HPDE6-E6E7 (cell line): ENCODE results near the gene HOXA5.

Experiments used
- DNase-seq: peaks from one replicate; pipeline ENCODE4 v3.0.0; 2011; ENCODE audit warnings: missing footprints; ENCODE audit errors: extremely low spot score

The HOXA5 gene

DNA sequence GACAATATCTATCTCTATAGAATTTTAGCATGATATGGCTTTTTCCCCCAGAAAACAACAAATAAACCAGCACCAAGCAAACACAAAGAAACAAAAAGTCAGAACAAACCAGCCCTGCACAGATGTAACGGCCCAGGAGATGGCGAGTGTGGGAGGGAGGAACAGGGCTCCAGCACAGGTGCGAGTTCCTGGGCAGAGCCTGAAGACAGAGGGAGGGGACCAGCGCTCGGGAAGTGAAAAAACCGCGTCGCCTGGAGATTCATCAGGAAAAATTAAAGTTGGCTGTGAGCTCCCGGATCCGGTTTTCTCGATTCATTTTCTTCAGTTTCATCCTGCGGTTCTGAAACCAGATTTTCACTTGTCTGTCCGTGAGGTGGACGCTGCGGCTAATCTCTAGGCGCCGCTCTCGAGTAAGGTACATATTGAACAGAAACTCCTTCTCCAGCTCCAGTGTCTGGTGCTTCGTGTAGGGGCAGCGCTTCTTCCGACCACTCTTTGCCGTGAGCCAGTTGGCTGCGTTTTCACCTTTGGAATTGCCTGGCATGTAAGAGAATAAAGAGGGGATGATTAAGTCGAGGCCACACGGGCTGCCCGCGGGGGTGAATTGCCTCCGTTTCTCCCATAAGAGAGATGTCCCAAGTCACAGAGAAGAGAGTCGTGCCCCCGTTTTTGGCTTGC, 28.3 kb upstream of the HOXA5 start:
- no peak for DNase-seq

DNA sequence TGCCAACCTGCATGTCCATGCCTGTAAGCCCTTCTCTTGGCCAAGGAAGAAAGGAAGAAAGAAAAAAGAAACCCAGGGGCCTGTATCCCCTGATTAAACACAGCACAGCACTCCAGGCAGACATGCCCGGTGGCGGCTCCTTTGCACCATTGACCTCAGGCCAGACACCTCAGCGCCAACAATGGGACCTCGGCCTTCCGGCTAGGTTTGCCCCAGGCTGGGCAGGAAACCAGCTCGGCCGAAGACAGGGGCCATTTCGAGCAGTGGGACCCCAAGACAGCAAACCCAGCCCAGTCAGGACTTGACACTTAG, 27.8 kb upstream of the HOXA5 start:
- DNase-seq = no peak

DNA sequence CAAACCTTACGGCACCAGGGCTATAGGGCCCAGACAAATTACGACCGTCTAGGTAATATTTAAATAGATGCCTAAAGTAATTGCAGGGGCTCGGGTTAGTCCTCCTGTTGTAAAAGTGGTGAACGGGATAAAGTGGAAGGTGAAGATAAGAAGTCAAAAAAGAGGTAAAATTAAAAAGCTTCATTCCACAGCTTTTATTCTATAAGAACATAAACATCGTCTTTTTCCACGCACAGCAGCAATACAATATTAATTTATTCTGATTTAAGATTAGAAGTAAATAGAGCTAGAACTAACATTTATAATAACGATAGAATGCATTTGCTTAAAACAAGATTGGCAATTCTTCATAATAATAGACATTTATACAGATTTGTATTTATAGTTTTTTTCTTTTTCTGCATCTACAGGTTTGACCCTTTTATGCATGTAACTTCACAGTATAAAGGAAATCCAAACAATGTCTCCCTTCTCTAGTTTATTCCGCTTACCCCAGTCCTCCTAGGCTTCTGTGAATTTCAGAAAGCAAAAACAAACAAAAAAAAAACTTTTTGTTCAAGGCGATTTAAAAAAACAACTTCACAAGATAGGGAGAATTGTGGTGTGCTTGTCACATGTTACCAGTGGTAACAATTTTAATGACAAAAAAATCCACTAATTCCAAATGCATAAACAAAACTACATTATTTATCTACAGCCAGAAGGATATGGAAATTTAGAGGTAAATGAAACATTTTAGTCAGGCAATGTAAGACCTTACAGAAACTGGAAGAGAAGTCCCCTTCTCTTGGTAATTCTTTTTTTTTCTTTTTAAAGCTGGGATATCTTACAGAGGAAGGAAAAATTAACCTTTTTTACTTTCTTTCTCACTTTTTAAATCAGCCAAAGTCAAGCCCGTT, 27.2 kb upstream of the HOXA5 start:
- DNase-seq = no peak

DNA sequence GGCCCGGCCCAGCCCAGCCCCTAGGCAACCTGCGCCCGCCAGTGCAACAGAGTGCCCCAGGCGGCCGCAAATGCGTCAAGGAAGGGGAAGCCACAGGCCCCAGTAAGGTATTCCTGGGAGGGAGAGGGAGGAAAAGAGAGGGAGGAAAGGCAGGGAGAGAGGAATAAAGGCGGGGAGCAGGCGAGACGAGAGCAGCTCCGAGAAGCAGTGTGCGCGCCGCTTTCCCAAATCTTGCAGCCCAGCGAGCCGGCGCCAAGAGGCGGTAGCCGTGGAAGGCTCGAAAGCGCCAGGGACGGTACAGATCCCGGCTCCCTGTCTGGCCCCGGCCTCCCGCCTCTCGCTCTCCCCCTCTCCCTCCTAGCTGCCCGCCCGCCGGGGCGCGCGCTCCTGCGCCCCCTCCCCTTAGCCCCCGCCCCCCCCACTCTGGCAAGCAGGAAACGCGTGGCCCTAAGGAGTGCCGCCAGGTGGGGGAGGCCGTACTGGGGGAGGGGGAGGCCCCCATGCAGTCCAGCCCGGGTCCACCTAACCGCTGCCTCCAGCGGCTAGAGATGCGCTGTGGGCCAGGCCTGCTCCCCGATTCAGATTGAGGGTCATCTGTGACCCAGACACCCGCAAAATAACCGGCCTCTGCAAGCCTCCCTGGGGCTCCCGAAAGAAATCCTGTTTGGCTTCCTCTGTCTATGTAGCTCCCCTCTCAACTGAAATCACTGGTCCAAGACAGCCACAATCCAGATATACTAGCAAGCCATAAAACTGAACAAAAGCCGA, 26.4 kb upstream of the HOXA5 start:
- DNase-seq = no peak

DNA sequence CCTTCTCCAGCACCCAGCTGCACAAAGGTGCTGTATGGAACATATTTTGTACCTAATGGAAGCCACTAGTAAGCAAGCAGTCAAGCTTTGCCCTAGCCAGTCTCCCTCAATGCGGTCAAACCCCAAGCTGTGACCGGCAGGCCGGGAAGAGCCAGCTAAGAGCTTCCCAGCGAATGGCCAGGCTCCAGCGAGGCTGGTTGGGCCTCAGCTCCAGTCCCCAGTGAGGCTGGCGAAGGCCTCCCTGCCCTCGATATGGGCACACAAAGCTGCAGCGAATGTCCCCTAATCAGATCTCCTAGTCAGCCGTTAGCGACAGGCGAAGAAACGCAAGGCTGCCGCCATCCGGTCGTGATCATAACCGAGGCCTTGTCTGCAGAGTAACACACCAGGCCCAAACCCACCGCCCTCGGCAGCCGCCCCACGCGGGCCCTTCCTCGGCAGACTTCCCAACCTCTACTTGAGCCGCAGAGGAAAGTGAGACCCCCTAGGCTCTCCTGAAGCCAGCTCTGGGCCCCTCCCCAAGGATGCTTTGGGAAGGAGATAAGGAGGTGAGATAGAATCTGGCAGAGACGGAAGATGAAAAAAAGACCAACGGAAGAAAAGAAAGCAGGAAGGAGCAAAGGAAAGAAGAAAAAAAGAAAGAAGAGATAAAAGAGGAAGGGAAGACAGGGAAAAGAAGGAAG, 24.9 kb upstream of the HOXA5 start:
- no peak for DNase-seq

DNA sequence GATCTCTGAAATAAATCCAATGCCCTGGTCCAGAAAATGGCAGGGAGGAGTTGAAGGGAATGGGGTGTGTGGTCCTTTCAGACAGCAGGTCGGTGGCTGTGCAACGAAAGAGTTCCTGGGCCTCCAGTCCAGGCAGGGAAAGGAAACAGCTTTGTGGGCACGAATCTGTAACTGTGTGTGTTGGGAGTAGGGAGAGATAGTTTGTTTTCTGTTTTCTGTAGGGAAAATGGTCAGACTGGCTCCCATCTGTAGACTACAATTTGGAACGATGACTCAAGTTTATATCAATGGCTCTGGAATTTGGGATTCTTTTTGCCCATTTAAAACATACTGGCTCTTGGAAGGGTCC, 24.4 kb upstream of the HOXA5 start:
- no peak for DNase-seq

DNA sequence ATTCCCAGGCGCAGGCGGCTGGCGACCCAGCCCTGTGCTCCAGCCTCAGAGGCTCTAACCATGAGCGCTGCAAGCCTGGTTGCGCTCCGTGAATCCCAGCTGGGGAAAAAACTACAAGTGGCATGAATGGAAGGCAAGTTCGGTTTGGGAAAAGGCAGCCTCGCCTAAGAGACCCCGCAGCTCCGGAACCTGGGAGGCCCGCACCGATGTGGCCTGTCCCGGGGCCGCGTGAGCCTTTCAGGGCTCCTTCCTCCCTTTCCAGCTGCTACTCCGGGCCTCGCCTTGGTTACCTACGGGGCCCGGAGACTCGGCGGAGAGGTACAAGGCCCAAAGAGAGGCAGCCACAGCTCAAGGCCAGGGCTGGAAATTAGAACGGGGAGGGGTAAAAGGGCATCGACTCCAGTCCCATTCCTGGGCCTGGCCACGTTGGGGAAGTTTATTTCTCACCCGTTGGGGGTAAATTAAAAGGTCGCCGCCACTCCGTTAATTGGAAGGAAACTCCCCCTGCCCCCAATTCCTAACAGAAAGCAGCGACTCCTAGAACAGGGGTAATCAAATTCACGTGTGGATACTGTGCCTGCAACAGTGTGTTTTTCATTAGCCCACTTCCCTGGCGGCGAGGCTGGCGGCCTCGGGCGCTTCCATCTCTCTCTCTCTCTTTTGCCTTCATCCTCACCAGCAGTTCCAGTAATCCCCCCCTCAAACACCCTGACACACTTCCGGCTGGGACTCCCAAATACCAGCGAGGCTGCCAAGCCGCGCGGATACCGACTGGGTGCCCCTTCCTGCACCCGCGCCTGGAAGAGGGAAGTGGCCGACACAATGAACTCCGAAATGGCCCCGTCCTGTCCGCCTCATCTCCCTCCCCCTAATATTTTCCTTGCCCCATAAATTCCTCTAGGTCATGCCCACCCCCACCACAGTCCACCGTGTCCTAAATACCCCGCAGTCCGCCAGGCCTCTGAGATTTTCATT, 23.3 kb upstream of the HOXA5 start:
- DNase-seq = no peak

DNA sequence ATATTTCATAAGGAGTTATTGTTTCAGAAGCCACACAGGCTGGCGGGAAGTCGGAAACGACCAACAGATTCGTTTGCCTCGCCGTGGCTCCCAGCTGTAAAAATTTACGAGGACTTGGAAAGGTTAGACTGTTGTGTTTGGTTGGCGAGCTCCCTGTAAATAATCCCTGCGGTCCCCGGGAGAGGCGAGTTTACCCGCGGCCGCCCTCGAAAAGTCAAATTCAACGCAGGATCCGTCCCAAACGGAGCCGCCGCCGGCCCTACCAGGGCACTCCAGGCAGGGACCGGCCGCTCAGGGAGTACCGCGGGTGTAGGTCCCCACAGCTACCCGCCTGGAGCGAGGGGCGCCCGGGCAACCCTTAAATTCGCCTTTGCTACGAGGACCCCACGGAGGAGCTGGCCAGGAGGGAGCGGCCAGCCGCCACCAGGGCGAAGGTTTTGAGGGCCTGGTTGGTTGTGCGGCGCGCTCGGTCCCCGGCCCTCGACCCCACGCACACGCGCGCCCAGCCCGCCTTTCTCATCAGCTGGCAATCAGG, 22.6 kb upstream of the HOXA5 start:
- DNase-seq = no peak

DNA sequence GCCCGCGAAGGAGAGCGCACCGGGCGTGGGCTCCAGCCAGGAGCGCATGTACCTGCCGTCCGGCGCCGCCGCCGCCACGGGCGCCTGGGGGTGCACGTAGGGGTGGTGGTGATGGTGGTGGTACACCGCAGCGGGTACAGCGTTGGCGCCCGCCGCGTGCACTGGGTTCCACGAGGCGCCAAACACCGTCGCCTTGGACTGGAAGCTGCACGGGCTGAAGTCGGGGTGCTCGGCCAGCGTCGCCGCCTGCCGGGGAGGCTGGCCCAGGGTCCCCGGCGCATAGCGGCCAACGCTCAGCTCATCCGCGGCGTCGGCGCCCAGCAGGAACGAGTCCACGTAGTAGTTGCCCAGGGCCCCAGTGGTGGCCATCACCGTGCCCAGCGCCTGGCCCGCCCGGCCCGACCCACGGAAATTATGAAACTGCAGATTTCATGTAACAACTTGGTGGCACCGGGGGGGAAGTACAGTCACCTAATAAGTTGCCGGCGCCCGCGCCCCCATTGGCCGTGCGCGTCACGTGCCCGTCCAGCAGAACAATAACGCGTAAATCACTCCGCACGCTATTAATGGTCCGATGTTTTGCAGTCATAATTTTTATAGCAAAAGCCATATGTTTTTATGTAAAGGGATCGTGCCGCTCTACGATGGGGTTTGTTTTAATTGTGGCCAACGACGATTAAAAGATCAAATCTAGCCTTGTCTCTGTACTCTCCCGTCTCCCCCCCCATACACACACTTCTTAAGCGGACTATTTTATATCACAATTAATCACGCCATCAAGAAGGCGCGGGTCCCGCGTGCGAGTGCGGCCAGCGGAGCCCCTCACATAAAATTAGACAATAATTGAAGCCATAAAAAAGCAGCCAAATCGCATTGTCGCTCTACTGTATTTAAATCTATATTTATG, 21.9 kb upstream of the HOXA5 start, which contains the start of gene HOXA9:
Gene HOXA9, minus strand, starts transcription at position 449 of the 907 bp plus-strand sequence. Its CDS starts 80 bp downstream, at position 369.
- DNase-seq = no peak

DNA sequence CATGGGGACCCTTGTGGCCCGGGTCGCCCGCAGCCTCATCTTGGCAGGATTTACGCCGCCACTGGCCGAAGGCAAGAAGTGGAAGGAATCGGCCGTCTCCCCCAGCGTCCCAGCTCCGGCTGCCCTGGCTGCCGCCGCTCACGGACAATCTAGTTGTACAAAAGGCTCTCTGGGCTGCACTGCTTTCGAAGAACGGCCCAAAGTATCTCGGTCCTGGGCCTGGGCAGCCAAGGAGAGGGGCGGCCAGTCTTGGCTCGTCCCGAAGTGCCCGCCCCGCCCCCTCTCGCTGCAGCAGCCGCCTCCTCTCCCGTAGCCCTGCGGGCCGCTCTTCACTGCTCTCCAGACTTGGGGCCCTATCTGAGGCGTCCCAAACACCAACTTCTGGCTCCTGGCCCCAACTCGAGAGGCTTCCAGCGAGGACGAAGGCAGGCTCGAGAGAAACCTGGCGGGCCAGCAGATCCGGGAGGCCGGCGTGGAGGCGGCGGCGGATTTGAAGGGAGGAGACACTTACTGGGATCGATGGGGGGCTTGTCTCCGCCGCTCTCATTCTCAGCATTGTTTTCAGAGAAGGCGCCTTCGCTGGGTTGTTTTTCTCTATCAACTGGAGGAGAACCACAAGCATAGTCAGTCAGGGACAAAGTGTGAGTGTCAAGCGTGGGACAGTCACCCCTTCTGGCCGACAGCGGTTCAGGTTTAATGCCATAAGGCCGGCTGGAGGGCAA, 21.0 kb upstream of the HOXA5 start:
- no peak for DNase-seq

DNA sequence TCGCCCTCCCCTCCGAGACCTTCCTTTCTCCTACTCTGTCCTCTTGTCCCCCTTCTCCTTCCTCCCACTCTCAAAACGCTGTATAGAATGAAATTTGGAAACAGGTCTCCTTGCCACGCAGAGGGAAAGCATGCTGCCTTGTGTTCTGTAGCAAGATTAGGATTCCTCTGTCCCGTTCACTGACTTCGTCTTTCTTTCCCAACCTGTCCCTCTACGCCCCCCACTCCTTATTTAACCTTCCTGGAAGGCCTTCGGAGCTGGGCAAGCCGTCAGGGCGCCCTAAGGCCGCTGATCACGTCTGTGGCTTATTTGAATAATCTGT, 20.5 kb upstream of the HOXA5 start:
- DNase-seq = no peak

DNA sequence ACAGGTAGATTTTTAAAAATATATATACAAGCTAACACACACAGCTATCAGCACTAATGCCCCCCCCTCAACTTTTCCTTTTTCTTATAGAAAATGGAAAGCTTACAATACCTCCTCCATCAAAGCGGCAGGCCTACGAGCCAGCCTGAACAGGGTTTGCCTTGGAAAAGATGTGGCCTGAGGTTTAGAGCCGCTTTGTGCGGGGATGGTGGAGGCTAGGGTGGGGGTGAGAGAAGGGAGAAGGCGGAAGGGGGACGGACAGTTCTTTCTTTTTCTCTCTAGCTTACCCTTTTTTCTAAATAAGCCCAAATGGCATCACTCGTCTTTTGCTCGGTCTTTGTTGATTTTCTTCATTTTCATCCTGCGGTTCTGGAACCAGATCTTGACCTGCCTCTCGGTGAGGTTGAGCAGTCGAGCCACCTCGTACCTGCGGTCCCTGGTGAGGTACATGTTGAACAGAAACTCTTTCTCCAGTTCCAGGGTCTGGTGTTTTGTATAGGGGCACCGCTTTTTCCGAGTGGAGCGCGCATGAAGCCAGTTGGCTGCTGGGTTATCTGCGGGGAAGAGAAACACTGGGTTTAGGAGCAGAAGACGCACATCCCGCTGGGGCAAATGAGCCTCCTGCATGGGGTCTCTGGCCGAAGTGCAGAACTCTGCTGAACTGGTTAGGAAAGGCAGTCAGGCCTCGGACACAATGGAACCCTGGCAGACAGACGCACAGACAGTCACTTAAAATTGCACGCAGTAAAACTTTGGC, 20.0 kb upstream of the HOXA5 start:
- no peak for DNase-seq

DNA sequence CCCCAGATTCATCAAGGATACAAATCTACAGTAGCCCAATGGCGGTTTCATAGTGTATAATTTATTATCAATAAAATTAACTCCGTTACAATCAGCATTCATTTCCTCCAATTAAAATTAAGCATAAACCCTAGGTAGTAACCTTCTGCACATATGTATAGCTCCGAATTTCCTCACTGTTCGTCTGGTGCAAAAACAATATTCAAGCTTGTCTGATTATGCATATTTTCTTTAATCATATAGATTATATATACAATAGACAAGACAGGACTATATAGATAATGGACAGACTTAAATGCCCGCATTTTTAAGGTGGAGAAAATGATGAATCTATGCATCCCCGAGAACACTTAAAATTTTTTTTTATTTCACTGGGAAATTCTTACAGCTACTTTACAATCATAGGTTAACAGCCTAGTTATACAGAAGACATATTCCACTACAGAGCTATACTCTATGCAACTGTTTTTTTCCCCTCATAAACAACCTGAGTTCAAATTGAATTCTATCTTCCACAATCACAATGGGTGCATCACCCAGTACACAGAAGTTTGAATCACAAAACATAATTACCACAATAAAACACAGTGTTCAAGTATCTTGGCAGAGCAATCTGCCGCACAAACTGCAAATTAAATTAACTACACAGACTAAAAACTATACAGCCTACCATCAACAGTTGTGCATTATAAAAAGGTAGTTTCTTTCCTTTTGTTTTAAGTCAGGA, 19.2 kb upstream of the HOXA5 start:
- DNase-seq = no peak

DNA sequence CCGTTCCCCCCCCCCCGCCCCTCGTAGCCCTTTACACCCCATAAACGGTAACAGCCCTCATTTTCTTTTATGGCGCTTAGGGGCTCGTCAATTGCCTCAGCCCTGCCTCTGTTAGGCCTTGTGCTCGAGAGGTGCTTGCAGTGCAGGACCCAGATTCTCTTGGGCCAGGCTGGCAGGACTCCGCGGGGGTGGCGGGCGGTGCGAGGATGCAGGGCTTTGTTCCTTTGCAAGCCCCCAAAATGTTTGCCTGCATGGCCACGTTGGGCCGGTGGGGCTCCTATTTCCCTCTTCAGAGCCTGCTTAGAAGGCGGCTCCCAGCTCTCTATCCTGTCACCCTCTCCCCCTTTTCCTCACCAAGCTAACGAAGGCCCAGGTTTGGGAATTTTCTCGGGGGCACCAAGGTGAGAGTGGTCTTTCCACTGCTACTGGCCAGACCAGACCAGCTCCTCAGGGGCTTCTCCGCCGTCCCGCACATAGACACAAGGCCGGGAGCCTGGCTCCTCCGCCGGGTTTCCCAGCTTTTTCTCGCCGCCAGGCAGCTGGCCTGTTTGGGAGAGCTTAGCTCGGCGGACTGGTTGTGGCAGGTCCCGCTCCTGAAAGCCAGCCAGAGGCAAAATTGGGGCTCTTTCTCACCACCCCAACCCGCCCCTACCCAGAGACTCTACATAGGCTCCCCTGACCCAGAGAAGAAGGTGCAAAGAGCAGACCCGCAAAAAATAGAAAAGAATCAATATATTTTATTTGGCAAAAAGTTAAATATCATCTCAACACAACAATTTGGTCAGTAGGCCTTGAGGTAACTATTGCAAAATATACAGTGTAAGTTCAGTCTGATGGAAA, 18.5 kb upstream of the HOXA5 start:
- no peak for DNase-seq

DNA sequence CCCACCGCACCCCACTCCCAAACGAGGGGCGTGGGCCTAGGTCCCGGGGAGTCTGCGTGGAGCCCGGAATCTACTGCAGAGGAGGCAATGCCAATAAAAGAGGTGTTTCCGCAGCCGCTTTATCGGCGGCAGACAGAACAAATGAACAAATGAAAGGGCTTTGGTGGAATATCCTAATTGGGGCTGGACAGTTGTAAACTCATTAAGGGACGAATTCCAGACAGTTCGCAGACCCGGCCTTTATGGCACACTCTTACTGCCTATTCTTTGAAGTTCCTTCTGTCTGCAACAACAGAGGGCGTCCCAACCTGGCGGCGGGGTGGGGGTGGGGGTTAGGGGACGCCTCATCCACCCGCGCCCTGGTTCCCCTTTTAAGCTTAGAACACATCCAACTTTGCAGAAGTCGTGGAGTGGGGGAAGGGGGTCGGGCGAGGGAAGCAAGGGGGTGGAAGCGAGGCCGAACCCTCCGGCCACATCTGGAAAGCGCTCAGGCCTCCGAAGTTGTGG, 17.8 kb upstream of the HOXA5 start:
- no peak for DNase-seq

DNA sequence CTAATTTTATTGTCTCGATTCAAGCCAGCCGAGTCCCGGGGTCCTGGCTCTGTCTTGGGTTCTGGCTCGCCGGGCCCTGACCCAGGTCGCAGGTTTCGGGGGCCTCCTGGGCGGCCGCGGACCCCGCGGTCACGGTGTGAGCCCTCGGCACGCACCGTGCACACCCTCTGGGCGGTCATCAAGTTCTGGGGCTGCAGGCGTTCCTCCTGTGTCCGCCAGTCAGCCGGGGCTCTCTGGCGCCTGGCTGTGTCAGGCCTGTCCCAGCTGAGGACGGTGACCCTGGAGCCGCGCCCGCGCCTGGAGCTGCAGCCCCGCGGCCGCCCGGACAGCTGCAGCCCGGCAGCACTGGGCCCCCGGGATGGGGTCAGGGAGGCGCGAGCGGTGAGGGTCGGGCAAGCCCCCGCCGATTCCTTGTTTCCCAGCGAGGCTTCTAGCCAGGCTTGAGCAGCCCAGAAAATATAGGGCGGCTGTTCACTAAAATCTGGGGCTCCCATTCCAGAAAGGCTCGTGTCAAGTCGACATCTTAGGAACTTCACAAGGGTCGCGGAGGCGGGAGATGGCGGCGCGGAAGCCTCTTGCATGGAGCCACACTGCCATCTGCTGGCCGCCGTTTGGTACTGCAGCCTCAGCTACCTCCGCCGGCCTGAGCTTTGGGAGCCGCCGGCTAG, 17.2 kb upstream of the HOXA5 start:
- peak; percentile 69 for DNase-seq
